ENCODE data around the gene YAF2. TPM values are rescaled to one million over a fixed set of nuclear protein-coding genes. Genes with fewer than 3 reads are reported as not detected.

The YAF2 gene
- total and polyA plus RNA-seq, 7 donors: 8.6 to 52.8 (median 29.6) TPM

DNA sequence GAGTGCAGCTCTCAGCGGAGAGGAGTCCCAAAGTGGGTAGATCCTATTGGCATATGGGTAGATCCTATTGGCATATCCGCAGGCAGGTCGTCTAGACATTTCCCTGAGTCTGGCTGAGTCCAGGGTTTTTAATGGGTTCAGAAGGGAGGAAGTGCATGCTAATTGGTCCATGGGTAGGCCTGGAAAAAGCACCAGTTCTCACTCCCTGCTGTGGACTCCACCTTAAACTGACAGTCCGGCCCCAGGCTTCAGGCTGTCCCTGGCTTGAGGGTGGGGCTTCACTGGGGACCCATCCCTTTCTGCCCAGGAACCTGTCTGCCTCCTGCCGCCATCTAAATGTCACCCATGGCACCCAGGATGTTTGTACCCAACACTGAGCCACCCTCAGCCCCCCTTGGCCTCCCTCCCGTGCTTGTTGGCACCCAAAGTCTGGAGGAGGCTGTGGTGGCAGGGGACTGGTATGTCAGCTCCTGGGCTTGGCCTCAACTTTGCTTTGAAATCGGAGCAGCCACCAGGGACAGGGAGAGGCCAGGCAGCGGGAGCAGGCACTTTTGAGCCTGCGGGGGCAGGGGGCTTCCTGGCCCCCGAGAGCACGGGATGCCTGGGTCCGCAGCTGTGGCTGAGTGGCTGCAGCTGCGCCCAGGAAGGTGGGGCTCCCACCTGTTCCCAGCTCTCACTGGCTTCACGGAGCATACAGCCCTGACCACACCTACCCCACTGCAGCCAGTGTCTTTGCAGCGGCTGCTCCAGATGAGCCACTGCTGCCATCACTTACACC is 29.6 kb upstream of the YAF2 start:
- intact Hi-C loops (cut with DNase I): no loop called here
- H3K27me3 ChIP-seq: no peaks in the 10 kb centered on the region
- 83 to 90% methylated on average over 15 of the region's 15 CpGs for WGBS, 2 donors
- H3K36me3 ChIP-seq: no peaks in the 10 kb centered on the region
- no peaks in the 10 kb centered on the region for H3K4me1 ChIP-seq
- no peak overlapping the region for H3K27ac ChIP-seq
- H3K9me3 ChIP-seq: no peaks in the 10 kb centered on the region
- no peak for DNase-seq
- TF ChIP-seq EP300 (IDR thresholded peaks at IDR 0.05) (no peak), POLR2A (IDR thresholded peaks at IDR 0.05) (no peak), CTCF (IDR thresholded peaks at IDR 0.05) (no peak), POLR2AphosphoS5 (IDR thresholded peaks at IDR 0.05) (no peak)
- no peak overlapping the region for H3K4me3 ChIP-seq

DNA sequence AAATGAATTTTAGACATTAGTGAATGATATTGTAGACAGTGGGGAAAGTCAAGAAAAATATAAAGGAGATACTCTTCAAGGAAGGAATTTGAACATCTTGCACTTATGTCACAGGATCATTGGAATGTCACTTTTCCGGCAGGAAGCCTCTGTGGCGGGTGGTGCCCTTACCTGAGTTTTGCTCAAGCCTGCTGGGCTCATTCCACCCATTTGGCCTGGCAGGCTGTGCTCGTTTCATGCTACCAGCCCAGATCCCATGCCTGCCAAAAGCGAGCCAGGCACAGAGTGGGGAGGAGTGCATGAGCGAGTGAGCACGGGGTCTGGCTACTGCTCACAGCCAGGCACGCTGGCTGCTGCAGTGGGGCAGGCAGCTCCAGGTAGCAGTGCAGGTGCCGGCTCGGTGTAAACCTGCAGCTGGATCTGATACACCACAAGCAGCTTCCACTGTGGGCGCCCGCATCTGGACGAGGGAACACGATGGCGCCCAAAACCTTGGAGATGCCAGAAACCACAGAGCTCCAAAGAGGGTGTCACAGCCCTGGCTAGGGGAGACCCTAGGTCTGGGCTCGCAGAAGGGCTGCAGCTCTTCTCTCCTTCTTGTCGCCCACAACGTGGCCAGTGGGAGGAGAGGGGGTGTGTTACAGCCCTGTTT is 28.7 kb upstream of the YAF2 start:
- intact Hi-C loops (cut with DNase I): no loop called here
- H3K27me3 ChIP-seq: no peaks in the 10 kb centered on the region
- TF ChIP-seq CTCF (IDR thresholded peaks at IDR 0.05) (no peak), POLR2A (IDR thresholded peaks at IDR 0.05) (no peak), EP300 (IDR thresholded peaks at IDR 0.05) (no peak), POLR2AphosphoS5 (IDR thresholded peaks at IDR 0.05) (no peak)
- WGBS, 2 donors: 92 to 95% methylated on average over 17 of the region's 17 CpGs
- H3K36me3 ChIP-seq: no peaks in the 10 kb centered on the region
- H3K9me3 ChIP-seq: no peaks in the 10 kb centered on the region
- no peak overlapping the region for H3K27ac ChIP-seq
- H3K4me3 ChIP-seq: no peak overlapping the region
- no peak for DNase-seq
- no peaks in the 10 kb centered on the region for H3K4me1 ChIP-seq

DNA sequence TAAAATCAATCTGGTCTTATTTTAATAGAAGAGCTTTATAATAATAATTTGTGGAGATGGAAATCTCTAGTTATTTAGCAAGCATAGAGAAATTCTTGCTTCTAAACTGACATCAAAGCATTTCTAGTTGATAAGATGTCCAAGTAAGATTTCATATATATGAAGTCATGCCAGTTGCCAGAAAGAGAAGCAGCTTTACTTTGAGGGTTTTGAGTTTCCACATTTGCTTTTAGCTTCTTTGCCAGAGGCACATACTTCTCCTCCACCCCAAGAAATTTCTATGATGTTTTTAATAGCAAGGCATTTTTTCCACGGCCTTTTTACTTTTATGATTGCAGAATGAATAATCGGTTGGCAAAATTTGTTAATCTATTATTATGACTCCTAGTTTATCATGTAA is 24.2 kb upstream of the YAF2 start:
- Histone ChIP-seq H3K27ac (no peak overlapping the region), H3K4me3 (no peak overlapping the region), H3K36me3 (no peaks in the 10 kb centered on the region), H3K9me3 (no peaks in the 10 kb centered on the region), H3K4me1 (no peaks in the 10 kb centered on the region), H3K27me3 (no peaks in the 10 kb centered on the region)
- no peak for DNase-seq
- TF ChIP-seq CTCF (IDR thresholded peaks at IDR 0.05): no peak
- TF ChIP-seq EP300 (IDR thresholded peaks at IDR 0.05): no peak
- no peak for TF ChIP-seq POLR2A (IDR thresholded peaks at IDR 0.05)
- no peak for TF ChIP-seq POLR2AphosphoS5 (IDR thresholded peaks at IDR 0.05)
- WGBS, 2 donors: 81 to 85% methylated on average over 2 of the region's 2 CpGs
- intact Hi-C loops (cut with DNase I): no loop called here

- H3K27me3 ChIP-seq: no peaks in the 10 kb centered on the region
- H3K4me1 ChIP-seq: no peaks in the 10 kb centered on the region
- no peak for DNase-seq
- H3K36me3 ChIP-seq: no peaks in the 10 kb centered on the region
- no peaks in the 10 kb centered on the region for H3K9me3 ChIP-seq
- 73 to 78% methylated on average over 4 of the region's 4 CpGs for WGBS, 2 donors
- H3K27ac ChIP-seq: no peak overlapping the region
- intact Hi-C loops (cut with DNase I): no loop called here
- no peak for TF ChIP-seq POLR2AphosphoS5 (IDR thresholded peaks at IDR 0.05)
- no peak for TF ChIP-seq EP300 (IDR thresholded peaks at IDR 0.05)
- no peak for TF ChIP-seq POLR2A (IDR thresholded peaks at IDR 0.05)
- TF ChIP-seq CTCF (IDR thresholded peaks at IDR 0.05): no peak
- H3K4me3 ChIP-seq: no peak overlapping the region
Observed at GRCh38 chr12:42261708-42262107, 23.7 kb upstream of the YAF2 start.
